HG03457 (cell line): Measurements from ENCODE around the gene RAP1B.
A peak's percentile ranks its signal among the peaks of the same experiment; 100 is the strongest.

ENCODE experiments used
- ATAC-seq: cut with Tn5 transposase; IDR thresholded peaks from one replicate; pipeline ENCODE4 v1.9.1; 2021; ENCODE audit warnings: moderate number of reproducible peaks; ENCODE audit not compliant: unreplicated experiment

RAP1B gene

DNA sequence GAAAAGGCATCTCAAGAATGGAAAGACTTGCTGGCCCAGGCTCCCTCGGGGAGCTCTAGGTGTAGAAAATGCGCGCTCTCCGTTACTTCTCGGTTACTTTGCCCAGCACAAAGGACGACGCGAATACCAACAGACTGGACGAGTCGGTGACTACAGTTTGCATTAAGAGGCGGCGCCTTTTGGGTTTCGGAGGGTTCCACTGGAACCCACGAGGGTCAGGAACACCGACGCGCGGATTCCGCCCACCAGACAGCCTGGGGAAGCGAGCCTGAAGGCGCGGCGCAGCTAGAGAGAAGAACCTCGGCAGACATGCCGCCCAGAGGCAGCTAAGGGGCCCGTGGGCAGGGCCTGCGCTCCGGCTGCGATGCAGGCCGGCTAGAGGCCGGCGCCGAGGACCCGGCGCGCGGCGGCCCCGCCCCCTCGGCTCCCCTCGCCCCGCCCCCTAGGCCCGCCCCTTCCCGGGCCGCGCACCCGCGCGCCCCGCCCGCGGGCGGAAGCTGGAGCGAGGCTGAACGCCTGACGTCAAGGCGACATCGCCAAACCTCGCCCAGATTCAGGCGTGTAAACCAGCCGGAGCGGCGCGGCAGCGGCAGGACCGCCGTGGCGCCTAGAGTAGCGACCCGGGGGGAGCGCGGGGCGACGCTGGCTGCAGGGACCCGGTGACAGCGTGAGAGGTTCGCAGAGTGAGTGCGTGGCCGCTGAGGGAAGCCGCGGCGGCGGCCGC lies at the start of gene RAP1B:
TSS of gene RAP1B (plus strand) at position 530 of the 724 bp plus-strand sequence. CDS start 37,826 bp downstream, outside the sequence.
- peak; percentile 82 for ATAC-seq

GRCh38 chr12:68561830-68562229 lies 48.9 kb upstream of the RAP1B start:
- ATAC-seq: no peak

GRCh38 chr12:68564166-68564565 lies 46.5 kb upstream of the RAP1B start:
- no peak for ATAC-seq

- no peak for ATAC-seq
Observed at GRCh38 chr12:68565391-68565903, 45.3 kb upstream of the RAP1B start.

GRCh38 chr12:68568922-68569569 lies 41.7 kb upstream of the RAP1B start:
- ATAC-seq: no peak

DNA sequence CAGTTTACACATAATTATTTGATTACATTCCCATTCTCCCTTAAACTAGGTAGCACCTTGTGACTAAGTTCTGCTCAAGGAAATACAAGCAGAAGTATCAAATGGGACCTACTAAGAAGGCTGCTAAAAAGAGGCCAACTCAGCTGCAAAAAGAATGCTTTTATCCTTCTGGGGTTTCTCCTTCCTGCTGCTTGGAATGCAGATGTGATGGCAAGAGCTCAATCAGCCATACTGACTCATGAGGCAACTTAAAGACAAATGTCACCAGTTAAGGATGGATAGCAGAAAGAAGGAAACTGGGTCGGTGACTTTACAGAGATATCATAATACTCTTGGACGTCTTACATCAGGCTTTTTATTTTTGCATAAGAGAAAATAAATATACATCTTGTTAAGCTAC lies 38.0 kb upstream of the RAP1B start:
- no peak for ATAC-seq

- ATAC-seq: no peak
Observed at GRCh38 chr12:68573406-68573805, 37.3 kb upstream of the RAP1B start.

DNA sequence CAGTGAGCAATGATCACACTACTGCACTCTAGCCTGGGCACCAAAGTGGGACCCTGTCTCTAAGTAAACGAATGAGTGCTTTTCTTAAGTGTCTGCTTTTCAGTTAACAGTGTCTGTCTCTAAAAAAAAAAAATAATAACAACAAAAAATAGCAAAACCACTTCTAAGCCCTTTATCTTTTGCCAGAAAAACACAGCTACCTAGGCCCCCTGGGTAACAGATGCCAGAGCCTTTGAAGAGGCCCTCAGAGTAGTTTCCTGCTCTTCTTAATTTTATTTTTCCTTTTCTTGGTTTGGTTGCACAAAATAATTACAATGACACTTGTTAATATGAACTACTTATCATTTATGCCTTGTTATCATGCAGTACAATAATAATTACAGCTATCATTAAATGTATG lies 32.8 kb upstream of the RAP1B start:
- ATAC-seq: no peak

DNA sequence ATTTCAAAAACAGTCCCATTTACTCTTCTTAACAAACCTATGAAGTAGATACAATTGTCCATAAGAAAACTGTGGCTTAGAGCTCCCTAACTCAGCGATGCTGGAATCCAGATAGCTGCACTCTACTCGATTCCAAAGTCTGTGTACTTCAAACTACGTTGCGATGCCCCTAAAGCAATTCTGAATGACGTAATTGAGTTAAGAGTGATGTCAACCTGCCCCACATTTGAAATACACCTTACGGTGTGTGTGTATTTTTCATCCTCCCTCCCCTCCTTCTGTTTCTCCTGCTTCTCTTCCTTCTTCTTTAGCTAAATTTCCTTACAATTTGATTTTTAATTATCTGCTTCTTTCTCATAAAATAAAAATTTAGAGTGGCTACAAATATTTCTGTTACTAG lies 31.9 kb upstream of the RAP1B start:
- ATAC-seq: no peak

DNA sequence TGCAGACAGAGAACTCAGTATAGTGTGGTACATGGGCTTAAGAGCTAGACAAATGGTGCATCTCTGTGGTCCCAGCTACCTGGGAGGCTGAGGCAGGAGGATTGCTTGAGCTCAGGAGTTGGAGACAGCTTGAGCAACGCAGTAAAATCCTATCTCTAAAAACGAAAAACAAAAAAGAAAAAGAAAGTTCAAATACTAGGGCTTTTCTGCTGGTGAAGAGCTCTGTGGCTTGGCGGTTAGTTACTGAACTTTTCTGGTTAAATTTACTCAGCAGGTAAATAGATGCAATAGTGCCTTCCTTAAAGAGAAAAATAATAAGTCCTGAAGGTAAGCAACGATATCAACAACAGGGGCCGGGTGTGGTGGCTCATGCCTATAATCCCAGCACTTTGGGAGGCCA lies 31.4 kb upstream of the RAP1B start:
- no peak for ATAC-seq

DNA sequence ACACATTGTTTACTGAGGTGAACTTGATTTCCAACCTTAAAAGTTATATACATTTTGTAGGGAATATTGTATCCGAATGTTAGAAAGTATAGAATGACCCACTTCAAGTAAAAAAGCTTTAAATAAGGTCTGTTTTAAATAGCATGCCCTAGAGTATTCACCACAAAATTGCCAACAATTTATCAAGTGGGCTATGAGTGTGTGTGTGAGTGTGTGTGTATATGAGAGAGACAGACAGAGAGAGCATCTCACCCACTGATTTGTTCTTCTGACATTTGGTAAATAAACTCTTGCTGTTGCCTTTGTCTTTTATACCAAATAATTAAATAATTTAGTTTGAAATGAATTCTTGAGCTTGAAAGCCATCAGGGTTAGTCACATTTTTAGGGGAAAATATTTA lies 29.8 kb upstream of the RAP1B start:
- ATAC-seq: no peak

DNA sequence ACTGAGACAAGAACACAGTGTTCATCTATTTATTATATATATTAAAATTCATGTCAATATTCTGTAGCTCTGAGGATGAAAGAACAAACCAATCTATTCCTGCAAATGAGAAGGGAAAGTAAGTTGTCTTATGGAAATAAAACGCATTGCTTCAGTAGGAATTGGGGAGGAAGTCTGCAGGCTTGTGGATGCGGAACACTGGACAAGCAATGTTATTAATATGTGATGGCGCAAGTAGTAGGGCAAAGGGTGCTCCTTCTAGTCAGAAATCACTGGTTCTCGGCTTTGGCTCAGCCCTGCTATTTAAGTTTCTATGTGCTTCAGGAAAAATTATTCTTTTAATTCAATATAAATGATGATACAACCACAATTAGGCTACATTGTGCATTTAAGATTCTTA lies 28.8 kb upstream of the RAP1B start:
- ATAC-seq: no peak

- no peak for ATAC-seq
Observed at GRCh38 chr12:68585966-68586365, 24.7 kb upstream of the RAP1B start.

GRCh38 chr12:68587448-68587873 lies 23.2 kb upstream of the RAP1B start:
- ATAC-seq: no peak

DNA sequence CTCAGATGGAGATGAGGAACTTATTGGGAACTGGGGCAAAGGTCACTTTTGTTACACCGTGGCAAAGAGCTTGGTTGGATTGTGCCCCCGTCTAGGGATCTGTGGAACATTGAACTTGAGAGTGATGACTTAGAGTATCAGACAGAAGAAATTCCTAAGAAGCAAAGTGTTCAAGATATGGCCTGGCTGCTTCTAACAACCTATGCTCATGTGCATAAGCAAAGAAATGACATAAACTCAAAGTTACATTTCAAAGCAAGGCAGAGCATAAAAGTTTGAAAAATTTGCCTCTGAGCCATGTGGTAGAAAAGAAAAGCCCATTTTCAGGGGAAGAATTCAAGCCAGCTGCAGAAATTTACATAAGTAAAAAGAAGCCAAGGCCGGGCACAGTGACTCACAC lies 21.5 kb upstream of the RAP1B start:
- ATAC-seq: no peak

DNA sequence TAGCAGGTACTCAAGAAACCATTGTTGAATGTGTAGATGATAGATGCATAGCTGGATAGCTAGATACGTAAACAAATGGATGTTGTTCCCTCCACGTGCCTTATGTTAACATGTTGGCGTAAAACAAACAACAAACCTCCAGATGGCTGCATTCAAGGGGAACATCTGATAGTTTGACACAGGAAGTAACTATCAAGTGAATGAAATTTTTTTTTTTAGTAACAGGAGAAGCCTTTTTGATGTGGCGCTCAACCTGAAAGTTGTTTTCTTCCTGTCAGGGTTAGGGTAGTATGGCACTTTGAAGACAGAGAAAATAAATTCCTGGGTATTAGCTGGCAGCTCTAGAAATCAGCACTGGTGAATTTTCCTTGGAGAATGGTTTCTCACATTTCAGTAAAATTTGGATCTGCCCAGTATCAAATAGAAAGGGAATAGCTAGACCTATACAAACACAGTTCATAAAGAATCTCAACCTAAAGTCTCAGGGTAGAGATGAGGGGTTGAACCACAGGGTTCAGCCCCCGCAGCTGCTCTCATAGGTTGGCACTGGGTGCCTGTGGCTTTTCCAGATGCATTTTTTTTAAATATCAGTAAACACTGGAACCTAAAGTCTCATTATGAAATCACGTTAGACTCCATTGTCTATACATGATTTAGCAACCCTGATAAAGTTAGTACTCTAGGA lies 18.8 kb upstream of the RAP1B start:
- no peak for ATAC-seq

- ATAC-seq: no peak
Observed at GRCh38 chr12:68595241-68595640, 15.5 kb upstream of the RAP1B start.

DNA sequence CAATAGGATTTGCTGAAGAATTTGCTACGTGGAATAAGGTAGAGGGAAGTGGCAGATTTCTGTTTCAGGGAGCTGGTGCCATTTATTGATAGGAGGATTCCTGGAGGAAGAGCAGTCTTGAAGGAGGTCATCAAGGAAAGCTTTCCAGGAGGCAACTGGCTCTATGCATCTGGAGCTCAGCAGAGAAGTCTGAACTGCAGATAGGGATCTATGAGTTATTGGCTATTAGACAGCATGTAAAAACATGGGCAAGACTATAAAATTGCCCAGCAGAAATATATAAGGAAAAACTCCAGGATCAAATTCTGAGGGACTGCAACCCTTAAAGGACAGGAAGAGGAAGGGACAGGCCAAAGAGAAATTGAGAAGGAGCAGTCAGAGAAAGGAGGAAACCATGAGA lies 8.9 kb upstream of the RAP1B start:
- no peak for ATAC-seq

DNA sequence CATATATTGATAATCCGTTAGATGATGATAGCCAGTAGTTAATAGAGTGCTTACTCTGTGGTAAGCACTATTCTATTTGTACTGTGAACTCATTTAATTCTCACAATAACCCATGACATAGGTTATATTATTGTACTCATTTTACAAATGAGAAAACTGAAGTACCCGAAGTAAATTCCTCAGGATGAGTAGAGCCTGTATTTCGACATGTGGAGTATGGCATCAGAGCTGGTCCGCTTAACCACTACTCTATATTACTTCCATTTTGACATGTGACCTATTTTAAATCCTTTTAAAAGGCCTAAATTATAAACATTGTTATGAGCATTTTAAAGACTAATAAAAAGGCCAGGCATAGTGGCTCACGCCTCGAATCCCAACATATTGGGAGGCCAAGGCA lies 8.0 kb upstream of the RAP1B start:
- ATAC-seq: no peak

- no peak for ATAC-seq
Observed at GRCh38 chr12:68608191-68608590, 2.5 kb upstream of the RAP1B start.

DNA sequence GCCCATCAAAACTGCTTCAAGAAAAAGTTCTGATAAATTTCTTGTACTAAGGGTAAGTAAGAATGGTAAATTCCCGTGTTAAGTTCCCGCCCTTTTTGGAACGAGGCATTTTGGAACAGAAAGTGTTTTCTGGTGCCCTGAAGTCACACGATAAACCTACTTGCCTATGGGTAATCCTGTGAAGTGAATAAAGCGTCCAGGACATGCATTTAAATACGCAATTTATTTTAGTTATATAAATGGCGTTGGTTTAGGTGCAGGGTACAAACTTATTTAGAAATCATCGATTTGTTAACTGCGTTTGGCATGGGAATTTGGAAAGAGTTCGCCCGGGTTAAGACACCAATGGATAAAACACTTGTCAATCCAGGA lies 715 bp upstream of the RAP1B start:
- ATAC-seq: no peak
